Left ventricle myocardium inferior (tissue), 1 donor: ENCODE measurements around the gene AGTRAP. TPM values are rescaled to one million over a fixed set of nuclear protein-coding genes. Genes with fewer than 3 reads are reported as not detected.
A peak's percentile ranks its signal among the peaks of the same experiment; 100 is the strongest.

Experiments used
- DNase-seq: peaks from one replicate; pipeline ENCODE4 v3.0.0-alpha.2; 2020
- H3K27ac ChIP-seq: fragments of 200-600 bp; replicated peaks from 2 replicates; pipeline ENCODE4 v1.8.0; 2021
- H3K27me3 ChIP-seq: fragments of 200-600 bp; 2 replicates; pipeline ENCODE4 v1.8.0; 2021; ENCODE audit warnings: low read depth
- H3K36me3 ChIP-seq: fragments of 200-600 bp; 2 replicates; pipeline ENCODE4 v1.8.0; 2021
- H3K4me1 ChIP-seq: fragments of 200-600 bp; 2 replicates; pipeline ENCODE4 v1.8.0; 2021
- H3K4me3 ChIP-seq: fragments of 200-600 bp; 2 replicates; pipeline ENCODE4 v1.8.0; 2021; ENCODE audit warnings: mild to moderate bottlenecking, moderate library complexity
- H3K9me3 ChIP-seq: fragments of 200-600 bp; replicated peaks from 2 replicates; pipeline ENCODE4 v1.8.0; 2021
- CTCF ChIP-seq: fragments of 200-600 bp; IDR thresholded peaks from 2 replicates; pipeline ENCODE4 v1.8.0; 2021; ENCODE audit warnings: antibody characterized with exemption, mild to moderate bottlenecking, borderline replicate concordance
- intact Hi-C: fragments of 100-400 bp; cut with micrococcal nuclease; formaldehyde crosslinking; loops from one replicate; pipeline ENCODE4 v1.11.0; 2022
- total RNA-seq: library from RNA; stranded (reverse); fragmentation: NEBNext Ultra II Directional; extraction: Animal tissue kit (Norgen Biotek cat#: 25700); gene quantifications from one replicate; pipeline ENCODE4 v1.2.1, GENCODE V29; 2021
- donor health status: DM: no; HTN: yes; CAD: no; lungs with severe emphysema.

AGTRAP gene
- total RNA-seq, 1 donor from 2014 or later = 16.6 TPM

- Histone ChIP-seq H3K9me3 (no peaks in the 10 kb centered on the region), H3K27me3 (peaks cover 31% of the 10 kb centered on the region), H3K27ac (peak overlapping the region; percentile 12), H3K4me1 (peaks cover 10% of the 10 kb centered on the region), H3K4me3 (peak overlapping the region; percentile 54), H3K36me3 (no peaks in the 10 kb centered on the region)
- DNase-seq = peak; percentile 84
- intact Hi-C loops = loop anchor here (10.0 kb wide), 1 partner anchor 65 kb away; the partner anchor contains the start of genes FBXO2 and FBXO44
- peak; percentile 98 for TF ChIP-seq CTCF
Observed at GRCh38 chr1:11719313-11720032, 16.5 kb upstream of the AGTRAP start.

- Histone ChIP-seq H3K36me3 (no peaks in the 10 kb centered on the region), H3K9me3 (no peaks in the 10 kb centered on the region), H3K27me3 (peaks cover 26% of the 10 kb centered on the region), H3K27ac (no peak overlapping the region), H3K4me1 (peaks cover 10% of the 10 kb centered on the region), H3K4me3 (peak overlapping the region; percentile 54)
- peak; percentile 42 for TF ChIP-seq CTCF
- intact Hi-C loops = loop anchor here (10.0 kb wide), 1 partner anchor 65 kb away; the partner anchor contains the start of genes FBXO2 and FBXO44
- no peak for DNase-seq
Observed at GRCh38 chr1:11720033-11720376, 15.9 kb upstream of the AGTRAP start.

- Histone ChIP-seq H3K27ac (no peak overlapping the region), H3K4me3 (no peak overlapping the region), H3K36me3 (no peaks in the 10 kb centered on the region), H3K9me3 (no peaks in the 10 kb centered on the region), H3K4me1 (peaks cover 10% of the 10 kb centered on the region), H3K27me3 (peaks cover 21% of the 10 kb centered on the region)
- intact Hi-C loops = loop anchor here (10.0 kb wide), 1 partner anchor 66 kb away; the partner anchor contains the start of genes FBXO2 and FBXO44
- TF ChIP-seq CTCF = no peak
- no peak for DNase-seq
Observed at GRCh38 chr1:11720525-11720924, 15.4 kb upstream of the AGTRAP start.

GRCh38 chr1:11721311-11721710, 14.6 kb upstream of the AGTRAP start:
- no peaks in the 10 kb centered on the region for H3K9me3 ChIP-seq
- no peak overlapping the region for H3K27ac ChIP-seq
- peaks cover 10% of the 10 kb centered on the region for H3K4me1 ChIP-seq
- no peak for DNase-seq
- no peaks in the 10 kb centered on the region for H3K36me3 ChIP-seq
- intact Hi-C loops = loop anchor here (10.0 kb wide), 1 partner anchor 67 kb away; the partner anchor contains the start of genes FBXO2 and FBXO44
- H3K4me3 ChIP-seq = no peak overlapping the region
- H3K27me3 ChIP-seq = peaks cover 13% of the 10 kb centered on the region
- no peak for TF ChIP-seq CTCF

GRCh38 chr1:11722538-11722937, 13.4 kb upstream of the AGTRAP start:
- Histone ChIP-seq H3K9me3 (no peaks in the 10 kb centered on the region), H3K4me3 (no peak overlapping the region), H3K27ac (no peak overlapping the region), H3K36me3 (no peaks in the 10 kb centered on the region), H3K27me3 (peaks cover under 1% of the 10 kb centered on the region), H3K4me1 (peaks cover 10% of the 10 kb centered on the region)
- DNase-seq = no peak
- intact Hi-C loops = loop anchor here (10.0 kb wide), 1 partner anchor 68 kb away; the partner anchor contains the start of genes FBXO2 and FBXO44
- TF ChIP-seq CTCF = no peak
